Lower leg skin (tissue), 3 donors: Measurements from ENCODE around the gene GPR45.

Experiments used
- CTCF ChIP-seq, 3 donors: fragments of 450-650 bp; IDR thresholded peaks; one replicate each; pipeline ENCODE4 v1.5.1; 2016; ENCODE audit warnings: antibody characterized with exemption in 3 of 3, mild to moderate bottlenecking in 3 of 3, moderate library complexity in 2 of 3
- POLR2A ChIP-seq, 2 donors: fragments of 450-650 bp; IDR thresholded peaks; one replicate each; pipeline ENCODE4 v1.6.1; 2016 to 2017; ENCODE audit warnings: antibody characterized with exemption in 2 of 2, mild to moderate bottlenecking in 1 of 2, moderate library complexity in 1 of 2

GRCh38 chr2:105249891-105250290 lies 8.3 kb downstream of the GPR45 start:
- no peak for TF ChIP-seq CTCF (IDR thresholded peaks at IDR 0.05)
- no peak for TF ChIP-seq POLR2A (IDR thresholded peaks at IDR 0.05)
